HepG2 (cell line): ENCODE data around the gene PRPF18. TPM values are rescaled to one million over a fixed set of nuclear protein-coding genes. Genes with fewer than 3 reads are reported as not detected.

Experiments
- ATM ChIP-seq: fragments of 450-650 bp; IDR thresholded peaks from 2 replicates; pipeline ENCODE4 v1.7.1; 2017; ENCODE audit warnings: mild to moderate bottlenecking, borderline replicate concordance
- FOSL2 ChIP-seq: sonication (generic); formaldehyde crosslinking; IDR thresholded peaks from 2 replicates; pipeline ENCODE4 v1.4.0; 2020; ENCODE audit warnings: missing genetic modification reagents
- HCFC1 ChIP-seq: fragments of 150-350 bp; IDR thresholded peaks from 2 replicates; pipeline ENCODE4 v1.6.1; 2014; ENCODE audit warnings: low read depth, low read length
- HIVEP1 ChIP-seq: sonication (generic); formaldehyde crosslinking; IDR thresholded peaks from 2 replicates; pipeline ENCODE4 v1.4.0; 2020; ENCODE audit warnings: mild to moderate bottlenecking, missing genetic modification reagents
- KDM6A ChIP-seq: IDR thresholded peaks from 2 replicates; pipeline ENCODE4 v1.6.1; 2016; ENCODE audit warnings: low read depth
- PHF8 ChIP-seq: sonication (generic); formaldehyde crosslinking; IDR thresholded peaks from 2 replicates; pipeline ENCODE4 v1.5.0; 2020; ENCODE audit warnings: missing genetic modification reagents
- SMARCE1 ChIP-seq: fragments of 450-650 bp; IDR thresholded peaks from 2 replicates; pipeline ENCODE4 v1.6.1; 2017; ENCODE audit warnings: borderline replicate concordance
- ZBTB7B ChIP-seq: sonication (generic); formaldehyde crosslinking; IDR thresholded peaks from 2 replicates; pipeline ENCODE4 v1.4.0; 2020; ENCODE audit warnings: missing genetic modification reagents
- ZNF234 ChIP-seq: sonication (generic); formaldehyde crosslinking; conservative IDR thresholded peaks from 2 replicates; pipeline ENCODE4 v1.5.1; 2020; ENCODE audit warnings: mild to moderate bottlenecking, missing genetic modification reagents
- ZNF253 ChIP-seq: sonication (generic); formaldehyde crosslinking; IDR thresholded peaks from 2 replicates; pipeline ENCODE4 v1.8.0; 2022; ENCODE audit warnings: mild to moderate bottlenecking, missing genetic modification reagents, borderline replicate concordance
- ZNF605 ChIP-seq: sonication (generic); formaldehyde crosslinking; IDR thresholded peaks from 2 replicates; pipeline ENCODE4 v1.8.0; 2022; ENCODE audit warnings: mild to moderate bottlenecking, missing genetic modification reagents
- ZNF709 ChIP-seq: sonication (generic); formaldehyde crosslinking; IDR thresholded peaks from 2 replicates; pipeline ENCODE4 v1.5.0; 2020; ENCODE audit warnings: mild to moderate bottlenecking, missing genetic modification reagents
- ZNF773 ChIP-seq: sonication (generic); formaldehyde crosslinking; IDR thresholded peaks from 2 replicates; pipeline ENCODE4 v1.4.0; 2020; ENCODE audit warnings: missing genetic modification reagents, borderline replicate concordance
- ZNF841 ChIP-seq: sonication (generic); formaldehyde crosslinking; IDR thresholded peaks from 2 replicates; pipeline ENCODE4 v1.8.1; 2023; ENCODE audit warnings: missing genetic modification reagents, borderline replicate concordance
- polyA plus RNA-seq, 8 experiments: library from polyadenylated mRNA; depleted of rRNA in 3 of 8; stranded (reverse) in 7 of 8; unstranded in 1 of 8; fragments of >200 nt; fragmentation: Illumina TruSeq in 4 of 8; extraction: Trizol in 4 of 8; gene quantifications; 2 replicates each; pipeline versions ENCODE4 v1.2.1 to v1.2.3, GENCODE V29; 2011 to 2016; ENCODE audit warnings: low read depth in 4 of 8, missing spikeins in 1 of 8, mixed read lengths in 1 of 8; ENCODE audit not compliant: insufficient read depth in 1 of 8
- total RNA-seq, 5 experiments: library from RNA; depleted of rRNA; stranded (reverse); fragments of >200 nt; fragmentation: Illumina TruSeq; extraction: Trizol; gene quantifications; 2 replicates each; pipeline ENCODE4 v1.2.3, GENCODE V29; 2016; ENCODE audit warnings: low read depth in 1 of 5
- TF ChIP-seq, protein P1 (sequence below): sonication (generic); formaldehyde crosslinking; IDR thresholded peaks from 2 replicates; pipeline ENCODE4 v1.4.0; 2020; ENCODE audit warnings: missing genetic modification reagents
- TF ChIP-seq, protein P2 (sequence below): sonication (generic); formaldehyde crosslinking; IDR thresholded peaks from 2 replicates; pipeline ENCODE4 v1.5.1; 2020; ENCODE audit warnings: mild to moderate bottlenecking, missing genetic modification reagents, borderline replicate concordance
- TF ChIP-seq, protein P3 (sequence below): sonication (generic); formaldehyde crosslinking; IDR thresholded peaks from 2 replicates; pipeline ENCODE4 v1.4.0; 2020; ENCODE audit warnings: missing genetic modification reagents, mild to moderate bottlenecking, borderline replicate concordance
- TF ChIP-seq, protein P4 (sequence below): sonication (generic); formaldehyde crosslinking; IDR thresholded peaks from 2 replicates; pipeline ENCODE4 v1.8.0; 2022; ENCODE audit warnings: missing genetic modification reagents, low read depth, mild to moderate bottlenecking, borderline replicate concordance

Gene PRPF18
- total and polyA plus RNA-seq, 2 of the 13 experiments (the other 11 are each of a cell fraction or from before 2014, with no cell fraction given), result 6.1 to 17.2 TPM

DNA sequence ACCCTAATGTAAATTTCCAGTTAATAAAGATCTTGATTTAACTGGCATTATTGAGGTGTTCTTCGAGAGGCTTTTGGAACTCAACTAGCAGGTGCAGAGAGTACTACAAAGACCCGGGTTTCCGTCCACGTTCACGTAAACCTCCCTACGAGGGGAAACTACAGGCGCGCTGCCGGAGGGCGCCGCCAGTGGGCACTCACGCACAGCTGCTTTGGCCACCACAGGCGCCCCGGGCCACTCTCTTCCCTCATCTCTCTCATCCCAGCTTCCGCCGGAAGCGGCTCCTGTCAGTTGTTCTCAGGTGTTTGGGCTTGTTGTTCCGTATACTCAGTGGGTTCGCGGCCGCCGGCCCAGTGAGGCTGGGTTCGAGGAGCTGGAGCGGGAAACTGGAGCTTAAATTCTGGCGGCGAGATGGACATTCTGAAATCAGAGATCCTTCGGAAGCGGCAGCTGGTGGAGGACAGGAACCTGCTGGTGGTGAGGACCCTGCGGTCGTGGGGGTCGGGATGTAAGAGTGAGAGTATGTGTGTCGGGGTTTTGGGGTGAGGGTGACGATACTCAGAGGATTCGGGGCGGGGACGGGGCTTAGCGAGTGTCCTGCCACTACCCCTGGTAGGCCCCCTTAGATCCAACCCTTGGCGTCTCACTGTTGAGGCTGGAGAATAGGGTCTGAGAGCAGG, at the start of gene PRPF18 (continued):
- TF ChIP-seq, protein P1, sequence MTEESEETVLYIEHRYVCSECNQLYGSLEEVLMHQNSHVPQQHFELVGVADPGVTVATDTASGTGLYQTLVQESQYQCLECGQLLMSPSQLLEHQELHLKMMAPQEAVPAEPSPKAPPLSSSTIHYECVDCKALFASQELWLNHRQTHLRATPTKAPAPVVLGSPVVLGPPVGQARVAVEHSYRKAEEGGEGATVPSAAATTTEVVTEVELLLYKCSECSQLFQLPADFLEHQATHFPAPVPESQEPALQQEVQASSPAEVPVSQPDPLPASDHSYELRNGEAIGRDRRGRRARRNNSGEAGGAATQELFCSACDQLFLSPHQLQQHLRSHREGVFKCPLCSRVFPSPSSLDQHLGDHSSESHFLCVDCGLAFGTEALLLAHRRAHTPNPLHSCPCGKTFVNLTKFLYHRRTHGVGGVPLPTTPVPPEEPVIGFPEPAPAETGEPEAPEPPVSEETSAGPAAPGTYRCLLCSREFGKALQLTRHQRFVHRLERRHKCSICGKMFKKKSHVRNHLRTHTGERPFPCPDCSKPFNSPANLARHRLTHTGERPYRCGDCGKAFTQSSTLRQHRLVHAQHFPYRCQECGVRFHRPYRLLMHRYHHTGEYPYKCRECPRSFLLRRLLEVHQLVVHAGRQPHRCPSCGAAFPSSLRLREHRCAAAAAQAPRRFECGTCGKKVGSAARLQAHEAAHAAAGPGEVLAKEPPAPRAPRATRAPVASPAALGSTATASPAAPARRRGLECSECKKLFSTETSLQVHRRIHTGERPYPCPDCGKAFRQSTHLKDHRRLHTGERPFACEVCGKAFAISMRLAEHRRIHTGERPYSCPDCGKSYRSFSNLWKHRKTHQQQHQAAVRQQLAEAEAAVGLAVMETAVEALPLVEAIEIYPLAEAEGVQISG (CRISPR knock-in tag), result peak; percentile 100
- TF ChIP-seq, protein P2, sequence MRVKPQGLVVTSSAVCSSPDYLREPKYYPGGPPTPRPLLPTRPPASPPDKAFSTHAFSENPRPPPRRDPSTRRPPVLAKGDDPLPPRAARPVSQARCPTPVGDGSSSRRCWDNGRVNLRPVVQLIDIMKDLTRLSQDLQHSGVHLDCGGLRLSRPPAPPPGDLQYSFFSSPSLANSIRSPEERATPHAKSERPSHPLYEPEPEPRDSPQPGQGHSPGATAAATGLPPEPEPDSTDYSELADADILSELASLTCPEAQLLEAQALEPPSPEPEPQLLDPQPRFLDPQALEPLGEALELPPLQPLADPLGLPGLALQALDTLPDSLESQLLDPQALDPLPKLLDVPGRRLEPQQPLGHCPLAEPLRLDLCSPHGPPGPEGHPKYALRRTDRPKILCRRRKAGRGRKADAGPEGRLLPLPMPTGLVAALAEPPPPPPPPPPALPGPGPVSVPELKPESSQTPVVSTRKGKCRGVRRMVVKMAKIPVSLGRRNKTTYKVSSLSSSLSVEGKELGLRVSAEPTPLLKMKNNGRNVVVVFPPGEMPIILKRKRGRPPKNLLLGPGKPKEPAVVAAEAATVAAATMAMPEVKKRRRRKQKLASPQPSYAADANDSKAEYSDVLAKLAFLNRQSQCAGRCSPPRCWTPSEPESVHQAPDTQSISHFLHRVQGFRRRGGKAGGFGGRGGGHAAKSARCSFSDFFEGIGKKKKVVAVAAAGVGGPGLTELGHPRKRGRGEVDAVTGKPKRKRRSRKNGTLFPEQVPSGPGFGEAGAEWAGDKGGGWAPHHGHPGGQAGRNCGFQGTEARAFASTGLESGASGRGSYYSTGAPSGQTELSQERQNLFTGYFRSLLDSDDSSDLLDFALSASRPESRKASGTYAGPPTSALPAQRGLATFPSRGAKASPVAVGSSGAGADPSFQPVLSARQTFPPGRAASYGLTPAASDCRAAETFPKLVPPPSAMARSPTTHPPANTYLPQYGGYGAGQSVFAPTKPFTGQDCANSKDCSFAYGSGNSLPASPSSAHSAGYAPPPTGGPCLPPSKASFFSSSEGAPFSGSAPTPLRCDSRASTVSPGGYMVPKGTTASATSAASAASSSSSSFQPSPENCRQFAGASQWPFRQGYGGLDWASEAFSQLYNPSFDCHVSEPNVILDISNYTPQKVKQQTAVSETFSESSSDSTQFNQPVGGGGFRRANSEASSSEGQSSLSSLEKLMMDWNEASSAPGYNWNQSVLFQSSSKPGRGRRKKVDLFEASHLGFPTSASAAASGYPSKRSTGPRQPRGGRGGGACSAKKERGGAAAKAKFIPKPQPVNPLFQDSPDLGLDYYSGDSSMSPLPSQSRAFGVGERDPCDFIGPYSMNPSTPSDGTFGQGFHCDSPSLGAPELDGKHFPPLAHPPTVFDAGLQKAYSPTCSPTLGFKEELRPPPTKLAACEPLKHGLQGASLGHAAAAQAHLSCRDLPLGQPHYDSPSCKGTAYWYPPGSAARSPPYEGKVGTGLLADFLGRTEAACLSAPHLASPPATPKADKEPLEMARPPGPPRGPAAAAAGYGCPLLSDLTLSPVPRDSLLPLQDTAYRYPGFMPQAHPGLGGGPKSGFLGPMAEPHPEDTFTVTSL (CRISPR knock-in tag), result peak; percentile 65; the same call in 1 of the 2 replicates
- TF ChIP-seq FOSL2 (peak; percentile 59), HIVEP1 (CRISPR knock-in tag) (no peak), ZNF709 (0 out of 2 replicates have a peak, but pooled peaks have one; percentile 2), HCFC1 (peak; percentile 71), ZNF605 (CRISPR knock-in tag) (peak; percentile 82), ZNF841 (CRISPR knock-in tag) (no peak), PHF8 (CRISPR knock-in tag) (peak; percentile 89), ZNF234 (CRISPR knock-in tag) (no peak), ZNF773 (no peak), SMARCE1 (no peak), ZBTB7B (no peak), ZNF253 (no peak), KDM6A (CRISPR knock-in tag) (no peak), ATM (no peak)
- TF ChIP-seq, protein P3, sequence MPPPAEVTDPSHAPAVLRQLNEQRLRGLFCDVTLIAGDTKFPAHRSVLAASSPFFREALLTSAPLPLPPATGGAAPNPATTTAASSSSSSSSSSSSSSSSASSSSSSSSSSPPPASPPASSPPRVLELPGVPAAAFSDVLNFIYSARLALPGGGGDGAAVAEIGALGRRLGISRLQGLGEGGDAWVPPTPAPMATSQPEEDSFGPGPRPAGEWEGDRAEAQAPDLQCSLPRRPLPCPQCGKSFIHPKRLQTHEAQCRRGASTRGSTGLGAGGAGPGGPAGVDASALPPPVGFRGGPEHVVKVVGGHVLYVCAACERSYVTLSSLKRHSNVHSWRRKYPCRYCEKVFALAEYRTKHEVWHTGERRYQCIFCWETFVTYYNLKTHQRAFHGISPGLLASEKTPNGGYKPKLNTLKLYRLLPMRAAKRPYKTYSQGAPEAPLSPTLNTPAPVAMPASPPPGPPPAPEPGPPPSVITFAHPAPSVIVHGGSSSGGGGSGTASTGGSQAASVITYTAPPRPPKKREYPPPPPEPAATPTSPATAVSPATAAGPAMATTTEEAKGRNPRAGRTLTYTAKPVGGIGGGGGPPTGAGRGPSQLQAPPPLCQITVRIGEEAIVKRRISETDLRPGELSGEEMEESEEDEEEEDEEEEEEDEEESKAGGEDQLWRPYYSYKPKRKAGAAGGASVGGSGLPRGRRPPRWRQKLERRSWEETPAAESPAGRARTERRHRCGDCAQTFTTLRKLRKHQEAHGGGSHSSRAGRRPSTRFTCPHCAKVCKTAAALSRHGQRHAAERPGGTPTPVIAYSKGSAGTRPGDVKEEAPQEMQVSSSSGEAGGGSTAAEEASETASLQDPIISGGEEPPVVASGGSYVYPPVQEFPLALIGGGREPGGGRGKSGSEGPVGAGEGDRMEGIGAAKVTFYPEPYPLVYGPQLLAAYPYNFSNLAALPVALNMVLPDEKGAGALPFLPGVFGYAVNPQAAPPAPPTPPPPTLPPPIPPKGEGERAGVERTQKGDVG (CRISPR knock-in tag), result no peak; the same call in 1 of the 2 replicates
- TF ChIP-seq, protein P4, sequence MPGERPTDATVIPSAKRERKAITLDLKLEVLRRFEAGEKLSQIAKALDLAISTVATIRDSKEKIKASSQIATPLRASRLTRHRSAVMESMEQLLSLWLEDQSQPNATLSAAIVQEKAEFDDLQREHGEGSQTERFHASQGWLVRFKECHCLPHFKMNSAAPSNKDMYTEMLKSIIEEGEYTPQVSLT (CRISPR knock-in tag), result no peak
